Right renal cortex interstitium (tissue), 3 donors: ENCODE measurements around the gene CDH2. TPM values are rescaled to one million over a fixed set of nuclear protein-coding genes. Genes with fewer than 3 reads are reported as not detected.

Experiments
- DNase-seq, 3 donors: peaks; one replicate each; pipeline ENCODE4 v3.0.0-alpha.2; 2013; ENCODE audit warnings: low read depth in 3 of 3, low spot score in 2 of 3
- polyA plus RNA-seq, 3 donors: library from polyadenylated mRNA; unstranded; fragments of 120-200 nt; gene quantifications; one replicate each; pipeline ENCODE4 v1.2.1, GENCODE V29; 2013; ENCODE audit not compliant: insufficient read length in 3 of 3

The CDH2 gene
- polyA plus RNA-seq, 3 donors = 81.3 to 93.8 (median 85.4) TPM

DNA sequence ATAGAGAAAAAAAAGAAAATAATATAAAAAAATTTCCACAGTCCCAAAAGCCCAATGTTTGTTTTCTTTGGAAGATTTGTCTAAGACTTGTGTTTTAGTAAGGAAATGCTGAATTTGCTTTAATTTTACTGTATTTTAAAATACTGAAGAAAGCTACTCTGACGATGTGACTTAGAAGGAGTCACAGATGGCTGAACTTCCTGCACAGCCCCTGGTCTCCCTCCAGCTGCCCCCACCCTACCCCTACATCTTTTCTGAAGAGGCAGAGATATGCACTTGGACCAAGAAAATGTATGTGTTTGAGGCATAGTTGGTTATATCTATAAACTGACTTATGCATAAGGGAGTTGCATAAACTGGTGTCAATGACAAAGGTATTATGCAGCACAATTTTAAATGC, 172.3 kb downstream of the CDH2 start:
- DNase-seq = no peak

DNA sequence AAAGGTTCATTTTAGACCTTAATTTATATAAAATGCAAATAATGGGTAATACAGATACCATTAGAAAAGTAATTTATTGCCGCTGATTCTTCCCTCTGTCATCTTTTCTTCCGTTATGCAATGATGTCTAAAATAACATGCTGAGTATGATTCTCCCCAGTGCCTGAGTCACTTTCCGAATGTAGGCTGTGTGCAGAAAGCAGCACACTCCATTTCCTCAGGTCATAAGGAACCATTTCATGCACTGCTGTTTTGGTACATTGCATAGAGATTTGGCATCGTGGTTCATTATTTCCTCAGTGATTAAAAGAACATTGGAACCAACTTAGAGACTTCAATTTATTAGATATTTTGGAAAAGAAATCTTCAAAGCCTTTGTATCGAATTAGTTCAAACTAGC, 173.5 kb downstream of the CDH2 start:
- no peak for DNase-seq

DNA sequence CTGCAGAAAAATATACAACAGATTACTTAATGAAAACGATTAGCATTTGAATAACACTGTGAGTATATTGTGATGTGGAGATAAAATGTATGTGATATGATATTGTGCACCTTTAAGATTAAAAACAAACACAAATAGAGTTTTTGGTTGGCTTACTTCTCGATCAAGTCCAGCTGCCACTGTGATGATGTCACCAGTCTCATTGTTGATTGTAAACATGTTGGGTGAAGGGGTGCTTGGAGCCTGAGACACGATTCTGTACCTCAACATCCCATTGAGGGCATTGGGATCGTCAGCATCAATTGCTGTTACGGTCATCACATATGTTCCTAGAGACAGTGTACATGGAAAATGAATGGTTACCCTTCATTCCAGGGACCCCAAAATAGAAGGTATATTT, 174.1 kb downstream of the CDH2 start:
- DNase-seq = no peak

DNA sequence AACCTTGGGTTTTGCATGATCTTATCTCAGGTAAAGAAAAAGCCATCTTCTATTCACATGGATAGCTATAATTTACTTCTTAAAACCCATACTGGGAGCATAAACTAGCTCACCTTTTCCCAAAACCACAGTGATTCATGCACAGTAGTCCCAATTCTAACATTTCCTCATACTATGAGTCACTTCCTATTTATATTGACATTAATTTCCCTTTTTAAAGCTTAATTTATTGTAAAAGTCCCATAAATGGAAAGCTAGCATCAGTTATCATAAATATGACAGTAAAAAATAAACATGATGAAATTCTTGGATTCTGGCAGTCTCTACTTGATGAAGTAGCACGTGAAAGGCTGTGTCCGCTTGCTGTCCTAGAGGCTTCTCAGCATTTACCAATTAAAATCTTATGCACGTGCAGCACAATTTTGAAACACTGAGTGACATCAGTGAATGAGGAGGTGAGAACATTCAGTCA, 180.1 kb downstream of the CDH2 start:
- no peak for DNase-seq

DNA sequence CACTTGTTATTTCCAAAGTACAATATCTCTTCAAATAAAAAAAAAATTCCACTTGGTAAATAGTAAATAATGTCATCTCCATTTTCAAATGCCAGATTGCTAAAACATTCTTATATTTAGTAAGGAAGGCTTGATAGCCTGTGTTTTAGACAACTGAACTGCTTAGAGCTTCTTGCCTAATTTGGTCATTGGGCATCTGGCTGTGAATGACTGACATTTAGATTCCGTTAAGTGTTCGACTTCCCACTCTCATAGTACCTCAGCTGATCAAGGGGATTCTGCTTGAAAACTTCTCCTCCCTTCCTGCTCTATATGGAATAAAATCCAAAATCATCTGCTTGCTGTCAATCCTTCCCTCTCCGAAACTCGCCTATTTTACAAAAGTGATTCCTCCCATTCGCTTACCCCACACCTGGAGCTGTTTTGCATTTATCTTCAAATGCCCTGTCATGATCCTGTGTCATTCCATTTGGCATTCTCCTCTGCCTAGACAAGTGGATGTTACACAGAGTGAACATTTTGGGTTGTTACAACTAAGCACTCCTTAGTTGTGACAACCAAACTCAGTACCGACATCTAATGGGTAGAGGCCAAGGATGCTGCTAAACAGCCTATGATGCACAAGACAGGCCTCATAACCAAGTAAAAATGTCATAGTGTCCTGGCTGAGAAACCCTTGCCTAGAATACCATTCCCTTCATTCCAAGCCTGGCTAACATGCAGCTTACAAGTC, 181.0 kb downstream of the CDH2 start:
- DNase-seq = no peak

DNA sequence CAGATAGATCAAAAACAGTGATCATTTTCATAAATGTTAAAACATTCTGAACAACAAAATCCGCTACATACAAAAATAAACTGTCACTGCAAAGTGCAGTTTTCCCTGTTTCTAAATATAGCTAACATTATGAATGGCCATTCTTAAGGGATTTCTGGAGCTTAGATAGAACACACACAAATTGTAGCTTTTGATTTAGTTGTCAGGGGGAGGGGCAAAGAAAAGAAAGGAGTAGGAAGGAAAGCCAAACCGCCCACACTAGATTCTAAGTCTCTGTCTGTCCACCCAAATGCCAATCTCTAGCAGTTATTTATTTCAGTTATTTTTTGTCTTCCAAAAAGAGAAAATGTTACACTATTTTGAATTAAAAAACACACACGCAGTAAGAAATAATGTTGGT, 182.4 kb downstream of the CDH2 start:
- no peak for DNase-seq

DNA sequence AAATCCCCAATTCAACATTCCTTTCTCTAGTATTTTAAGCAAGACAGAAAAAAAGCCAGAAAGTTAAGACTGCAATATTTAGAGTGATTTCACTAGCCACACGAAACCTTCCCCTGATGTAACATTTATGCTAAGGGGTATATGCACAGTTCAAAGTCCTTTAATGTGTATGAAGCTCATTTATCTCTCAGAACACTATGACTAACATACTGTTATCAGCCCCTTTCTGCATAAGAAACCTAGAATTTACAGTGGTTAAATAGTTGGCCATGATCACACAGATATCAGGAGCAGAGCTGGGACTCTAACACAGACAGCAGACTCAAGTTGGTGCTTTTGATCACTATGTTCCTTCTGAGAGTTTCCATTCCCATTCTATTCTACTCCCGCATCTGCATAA, 185.5 kb downstream of the CDH2 start:
- DNase-seq = no peak

DNA sequence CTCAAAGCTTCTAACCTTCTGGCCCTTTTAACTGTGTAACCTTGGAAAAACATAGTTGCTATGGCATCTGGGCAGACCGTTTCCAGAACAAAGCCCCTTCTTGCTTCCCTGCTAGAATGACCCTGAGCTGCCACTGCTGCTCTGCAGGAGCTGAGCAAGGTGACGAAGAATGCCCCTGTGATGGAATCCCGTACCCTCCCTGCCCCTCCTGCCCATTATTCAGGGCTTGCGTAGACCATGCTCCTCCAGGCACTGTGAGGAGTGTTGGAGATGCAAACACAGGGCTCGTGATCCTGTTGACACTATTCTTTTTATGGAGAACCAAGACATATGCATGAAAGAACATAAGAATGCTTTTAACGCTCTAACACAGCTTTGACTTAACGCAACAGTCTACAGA, 191.1 kb downstream of the CDH2 start:
- no peak for DNase-seq

DNA sequence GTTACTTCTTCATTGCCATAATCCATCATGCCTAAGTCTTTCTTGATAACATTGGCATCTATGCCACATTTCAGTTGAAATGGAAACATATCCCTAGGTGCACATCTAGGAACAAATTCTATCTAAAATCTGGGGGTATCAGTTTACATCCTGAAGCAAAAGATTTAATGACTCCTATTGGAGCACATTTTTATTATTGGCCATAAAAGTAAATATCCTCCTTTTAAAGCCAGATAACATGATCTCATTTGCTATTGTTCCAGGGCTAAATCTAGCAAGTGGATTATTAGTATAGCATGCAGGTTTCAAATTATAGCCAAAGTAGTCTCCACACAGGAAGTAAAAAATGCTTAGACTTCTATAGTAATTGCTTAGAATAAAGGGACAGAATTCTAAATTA, 193.2 kb downstream of the CDH2 start:
- DNase-seq = no peak

DNA sequence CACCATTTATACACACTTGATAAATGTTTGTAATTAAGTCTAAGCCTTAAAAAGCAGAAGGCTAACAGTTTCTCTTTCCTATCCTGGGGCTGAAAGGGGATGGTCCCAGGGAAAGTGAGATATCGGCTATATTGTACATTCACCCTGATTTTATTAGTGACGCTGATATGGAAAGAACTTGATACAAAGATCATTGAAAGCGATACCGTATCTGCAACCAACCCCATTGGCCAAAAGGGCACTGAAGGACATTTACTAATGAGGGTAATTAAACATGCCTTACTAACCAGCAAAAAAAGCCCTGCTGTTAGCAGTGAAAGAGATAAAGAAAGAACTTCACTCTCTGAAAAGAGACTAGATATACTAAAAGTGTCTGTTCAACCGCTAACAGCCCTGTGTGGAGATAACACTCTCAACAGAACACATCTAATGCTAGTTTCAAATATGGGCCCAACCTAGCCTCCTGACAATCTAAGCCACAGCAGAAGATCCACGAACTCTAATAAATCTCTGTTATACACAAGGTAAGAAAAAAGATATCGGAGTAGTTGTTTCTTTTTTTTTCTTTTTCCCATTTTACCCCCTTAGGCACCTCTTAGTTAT, 200.0 kb downstream of the CDH2 start:
- no peak for DNase-seq

DNA sequence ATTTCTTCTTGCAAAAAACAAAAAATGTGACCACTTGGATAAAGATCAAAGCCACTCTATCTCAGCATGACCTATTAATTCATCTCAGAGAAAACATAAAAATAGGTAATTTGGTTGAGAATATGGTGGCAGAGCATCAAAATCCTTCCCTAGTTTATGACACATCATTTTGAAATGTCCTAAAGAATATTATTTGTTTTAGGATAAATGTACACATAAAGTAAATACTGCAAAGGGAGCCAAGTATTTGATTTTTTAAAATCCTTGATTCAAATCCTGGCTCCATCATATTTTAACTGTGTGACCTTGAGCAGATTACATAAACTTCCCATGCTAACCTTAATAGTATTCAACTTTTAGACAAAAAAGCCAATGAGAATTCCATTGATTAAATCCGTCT, 206.6 kb downstream of the CDH2 start:
- DNase-seq = no peak

DNA sequence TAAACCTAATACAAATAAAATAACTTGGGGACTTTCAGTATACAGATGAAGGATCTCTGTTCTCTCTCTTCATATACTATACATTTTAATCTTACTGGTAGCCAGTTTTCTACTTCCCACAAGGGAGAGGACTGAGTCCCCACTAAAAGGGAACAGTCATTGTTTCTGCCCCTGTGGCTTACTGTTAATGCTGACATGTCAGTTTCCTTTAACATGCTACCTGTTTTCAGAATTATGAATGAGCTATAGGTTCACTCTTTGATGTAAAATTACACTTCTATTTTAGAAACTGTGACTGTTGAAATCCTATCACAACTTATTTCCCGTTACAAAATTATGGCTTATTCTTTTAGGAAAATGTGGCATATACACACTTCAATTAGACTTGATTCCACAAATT, 207.7 kb downstream of the CDH2 start:
- no peak for DNase-seq

DNA sequence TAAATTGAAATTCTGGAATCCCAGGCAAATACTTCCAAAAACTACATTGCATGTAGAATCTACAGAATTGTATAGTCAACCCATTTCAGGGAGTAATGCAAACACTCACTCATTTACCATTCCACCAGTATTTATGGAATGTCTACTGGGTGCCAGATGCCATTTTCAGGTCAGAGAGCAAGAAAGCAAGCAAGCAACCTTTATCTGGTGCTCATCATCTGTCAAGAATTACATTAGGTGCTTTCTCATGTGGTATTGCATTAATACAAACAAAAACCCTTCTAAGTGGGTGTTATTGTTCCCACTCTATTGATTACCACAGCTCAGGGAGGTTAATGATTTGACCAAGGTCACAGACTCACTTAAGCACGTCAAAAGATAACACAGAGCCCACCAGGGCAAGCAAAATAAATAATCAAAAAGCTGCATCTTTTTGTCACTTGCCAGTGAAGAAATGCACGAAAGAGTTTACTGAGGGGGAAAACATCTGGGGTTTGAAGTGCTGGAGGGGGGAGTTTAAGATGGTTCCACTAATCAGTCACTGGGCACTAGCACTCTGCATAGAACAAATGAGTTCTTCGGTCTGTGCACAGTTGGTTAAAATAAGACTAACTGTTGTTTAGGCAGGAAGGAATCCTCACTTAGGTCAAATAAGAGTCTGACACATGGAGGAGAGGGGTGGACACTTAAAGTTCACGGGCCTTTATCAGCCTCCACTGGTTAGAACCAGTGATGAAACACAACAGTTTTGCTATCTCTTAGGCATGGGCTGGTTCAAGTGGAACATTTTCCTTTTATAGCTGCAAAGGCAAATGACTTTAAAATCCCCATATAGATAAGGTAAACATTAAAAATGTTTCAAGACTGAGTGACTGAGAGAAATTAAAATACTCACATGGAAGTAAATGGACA, 208.8 kb downstream of the CDH2 start:
- no peak for DNase-seq

DNA sequence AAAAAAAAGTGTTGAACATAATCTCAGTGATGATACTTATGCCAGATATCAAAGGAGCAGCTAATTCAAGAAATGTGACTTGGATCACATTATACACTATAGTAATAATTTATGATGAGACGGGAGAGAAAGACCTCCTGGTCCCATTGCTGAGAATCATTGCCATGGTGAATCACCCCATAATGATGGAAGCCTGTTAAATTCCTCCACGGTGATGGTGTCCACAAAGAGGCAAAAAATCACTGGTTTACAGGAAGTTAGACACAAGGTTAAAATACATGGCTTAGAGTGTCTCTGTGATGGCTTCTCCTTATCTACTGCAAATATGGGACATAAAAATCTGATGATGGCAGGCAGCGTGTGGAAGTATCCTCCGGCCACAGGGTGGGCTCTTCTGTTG, 210.0 kb downstream of the CDH2 start:
- DNase-seq = no peak

DNA sequence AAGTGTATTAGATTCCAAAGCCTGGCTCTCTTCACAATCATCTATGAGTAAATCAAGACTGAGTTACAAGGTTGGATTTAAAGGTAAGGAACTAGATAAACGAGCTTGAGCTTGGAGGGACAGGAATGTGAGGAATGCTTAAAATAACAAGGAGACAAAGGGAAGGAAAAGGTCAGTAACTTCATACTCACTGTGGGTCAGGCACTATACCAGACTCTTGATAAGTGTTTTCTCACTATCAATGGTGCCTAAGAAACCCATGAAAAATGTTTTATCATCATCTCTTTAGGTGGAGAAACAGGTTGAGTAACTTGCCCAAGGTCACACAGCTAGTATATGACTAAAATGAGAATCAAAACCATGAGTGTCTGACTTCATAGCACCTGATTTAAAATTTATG, 212.1 kb downstream of the CDH2 start:
- no peak for DNase-seq

DNA sequence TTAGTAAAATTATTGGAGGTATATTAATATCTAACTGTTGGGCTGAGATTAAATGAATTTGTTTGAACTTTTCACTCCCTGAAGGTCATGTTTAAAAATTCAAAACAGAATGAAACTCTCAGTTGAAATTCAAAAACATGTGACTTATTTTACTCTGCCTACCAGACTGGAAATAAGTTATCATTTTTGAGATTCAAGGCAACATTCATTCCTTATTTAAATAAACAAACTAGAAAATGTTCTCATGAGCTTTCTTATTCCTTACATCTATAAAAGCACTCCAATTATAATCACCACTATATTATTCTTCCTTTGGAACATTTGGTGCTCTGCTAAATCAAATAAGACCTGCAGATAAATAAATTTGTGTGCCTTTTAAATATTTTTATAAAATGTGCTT, 217.8 kb downstream of the CDH2 start:
- DNase-seq = no peak

DNA sequence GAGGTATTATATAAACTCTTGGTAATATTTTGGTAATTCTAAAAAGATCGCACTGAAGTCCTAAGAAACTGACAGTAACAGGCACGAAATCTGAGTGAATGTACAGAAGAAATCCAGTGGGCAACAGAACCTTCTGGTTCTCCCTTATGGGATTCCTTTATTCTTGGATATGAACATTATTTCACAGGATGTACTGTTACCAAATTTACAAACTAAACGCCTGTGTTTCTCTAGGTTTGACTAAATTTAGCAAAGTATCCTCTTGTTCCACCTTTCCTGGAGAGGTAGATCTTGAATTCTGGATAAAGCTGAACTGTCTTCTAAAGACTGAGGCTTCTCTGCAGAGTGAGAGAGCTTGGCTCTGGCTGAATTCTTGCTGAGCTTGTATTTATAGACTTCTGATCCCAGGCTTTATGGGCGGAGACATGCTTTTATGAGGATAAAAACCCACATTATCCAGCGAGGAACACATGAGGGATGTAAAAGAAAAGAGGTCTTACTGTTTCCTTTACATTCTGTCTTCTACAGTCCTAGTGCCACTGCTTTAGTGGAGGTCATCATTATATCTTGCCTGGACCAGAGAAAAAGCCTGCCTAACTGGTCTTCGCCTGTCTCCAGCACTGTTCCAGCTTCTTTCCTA, 220.8 kb downstream of the CDH2 start:
- DNase-seq = no peak

DNA sequence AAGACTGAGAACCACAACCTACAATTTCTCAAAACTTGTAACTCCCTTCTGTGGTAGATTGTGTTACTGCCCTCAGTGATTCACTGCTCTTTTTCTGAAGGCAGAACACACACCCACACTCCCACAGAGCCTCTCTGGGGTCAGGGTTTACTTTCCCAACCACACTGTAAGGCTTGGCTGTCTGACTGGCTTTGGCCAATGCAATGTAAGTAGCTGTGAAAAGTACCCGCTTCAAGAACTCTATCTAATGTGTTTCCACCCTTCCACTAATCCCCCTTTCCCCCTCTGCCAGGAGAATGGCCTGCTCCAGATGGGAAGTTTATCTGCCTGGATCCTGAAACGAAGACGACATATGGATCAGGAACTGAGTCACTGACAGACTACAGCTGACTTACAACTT, 222.7 kb downstream of the CDH2 start:
- DNase-seq = no peak

DNA sequence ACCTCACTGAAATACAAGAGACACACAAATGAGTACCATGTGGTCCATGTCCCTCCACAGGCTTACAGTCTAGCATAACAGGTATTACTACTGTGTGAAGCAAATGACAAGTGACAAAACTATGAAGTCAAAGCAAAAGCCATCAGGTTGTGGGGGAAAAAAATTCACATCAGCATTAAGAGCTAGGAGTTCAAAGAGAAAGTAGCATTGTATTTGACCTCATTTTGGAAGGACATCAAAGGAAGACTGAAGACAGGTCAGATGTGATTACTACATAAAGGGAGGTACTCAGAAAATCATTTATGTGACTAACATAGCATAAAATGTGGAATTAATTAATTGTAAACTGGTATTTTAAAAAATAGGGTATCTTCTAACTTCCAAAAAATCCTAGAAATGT, 224.2 kb downstream of the CDH2 start:
- DNase-seq = no peak

DNA sequence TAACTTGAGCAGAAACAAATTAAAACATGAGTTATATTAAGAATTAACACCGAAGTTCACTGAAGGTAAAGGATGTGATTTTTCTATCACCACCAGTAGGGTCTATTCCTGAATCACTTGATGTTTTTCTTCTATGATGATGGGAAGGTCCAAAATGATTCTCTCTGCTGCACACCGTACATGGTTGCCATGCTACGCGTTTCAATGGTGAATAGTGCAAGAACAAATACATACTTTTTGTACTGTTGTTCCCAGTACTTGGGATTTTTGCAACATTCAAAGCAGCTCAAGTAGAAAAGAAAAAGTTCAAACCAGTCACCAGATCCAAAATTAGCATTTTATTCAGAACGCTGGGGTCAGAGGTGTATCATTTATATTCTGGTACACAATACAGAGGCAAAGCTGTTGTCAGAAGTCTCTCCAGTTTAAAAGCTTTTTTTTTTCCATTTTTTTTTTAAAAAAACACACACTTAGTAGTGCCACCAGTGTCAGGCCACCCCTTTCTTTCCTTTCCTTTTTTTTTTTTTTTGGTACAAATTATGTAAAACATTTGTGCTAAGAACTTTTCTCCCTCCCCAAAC, 226.2 kb downstream of the CDH2 start:
- DNase-seq = no peak

DNA sequence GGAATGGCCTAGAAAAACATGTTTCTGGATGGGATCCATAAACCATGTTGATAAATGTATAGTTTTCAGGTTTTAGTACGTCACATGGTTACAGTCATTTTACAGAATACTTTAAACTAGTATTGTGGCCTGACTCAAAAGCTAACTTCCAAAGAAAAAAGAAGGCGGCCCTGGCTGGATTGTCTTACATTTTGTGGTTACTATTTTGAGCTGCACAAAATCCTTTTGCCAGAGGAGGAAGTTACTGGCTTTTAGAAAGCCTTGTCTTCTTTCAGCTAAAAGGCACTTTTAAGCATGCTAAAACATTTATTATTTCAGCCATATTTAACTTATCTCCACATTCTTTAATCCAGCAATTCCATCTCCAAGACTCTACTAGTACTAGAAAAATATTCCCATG, 227.9 kb downstream of the CDH2 start:
- DNase-seq = no peak
